ENCODE data around the gene BIN2.

The BIN2 gene

GRCh38 chr12:51323966-51324895 is at the start of gene BIN2:
BIN2 (minus strand) TSS chr12:51324174; CDS start chr12:51324102, 72 bp downstream.
- Mint-ChIP-seq H3K4me1 (ENCODE audit: low read depth) (peaks cover 85% of the 10 kb centered on the region), H3K27me3 (no peaks in the 10 kb centered on the region), H3K27ac (peak within 1 kb of the TSS; percentile 98), H3K4me3 (peak within 1 kb of the TSS; percentile 91), H3K9me3 (no peaks in the 10 kb centered on the region), H3K36me3 (ENCODE audit: low read depth) (peaks cover 21% of the 10 kb centered on the region)

DNA sequence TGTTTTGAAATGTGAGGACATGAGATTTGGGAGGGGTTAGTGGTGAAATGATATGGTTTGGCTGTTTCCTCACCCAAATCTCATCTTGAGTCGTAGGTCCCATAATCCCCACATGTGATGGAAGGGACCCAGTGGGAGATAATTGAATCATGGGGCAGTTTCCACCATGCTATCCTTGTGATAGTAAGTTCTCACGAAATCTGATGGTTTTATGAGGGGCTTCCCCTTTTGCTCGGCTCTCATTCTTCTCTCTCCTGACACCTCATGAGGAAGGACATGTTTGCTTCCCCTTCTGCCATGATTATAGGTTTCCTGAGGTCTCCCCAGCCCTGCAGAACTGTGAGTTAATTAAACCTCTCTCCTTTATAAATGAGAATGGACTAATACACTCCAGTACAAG is 49.2 kb upstream of the BIN2 start:
- Mint-ChIP-seq H3K27ac (peak overlapping the region; percentile 80), H3K4me3 (no peak overlapping the region), H3K9me3 (no peaks in the 10 kb centered on the region), H3K4me1 (ENCODE audit: low read depth) (peaks cover 62% of the 10 kb centered on the region), H3K36me3 (ENCODE audit: low read depth) (peaks cover 68% of the 10 kb centered on the region), H3K27me3 (no peaks in the 10 kb centered on the region)

DNA sequence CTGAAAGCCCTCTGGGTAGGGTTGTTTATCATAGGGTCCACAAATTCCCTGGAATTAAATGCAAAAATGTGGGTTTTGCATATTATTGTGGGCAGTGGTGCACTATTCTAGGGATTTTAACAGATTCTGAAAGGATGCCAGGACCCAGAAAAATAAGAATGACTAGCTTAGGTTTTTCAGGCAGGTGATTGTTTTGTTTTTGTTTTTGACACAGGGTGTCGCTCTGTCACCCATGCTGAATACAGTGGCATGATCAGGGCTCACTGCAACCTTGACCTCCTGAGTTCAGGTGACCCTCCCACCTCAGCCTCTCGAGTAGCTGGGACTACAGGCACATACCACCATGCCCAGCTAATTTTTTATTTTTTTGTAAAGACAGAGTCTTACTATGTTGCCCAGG is 48.0 kb upstream of the BIN2 start:
- Mint-ChIP-seq H3K27ac (no peak overlapping the region), H3K4me3 (no peak overlapping the region), H3K4me1 (ENCODE audit: low read depth) (peaks cover 71% of the 10 kb centered on the region), H3K36me3 (ENCODE audit: low read depth) (peaks cover 63% of the 10 kb centered on the region), H3K27me3 (no peaks in the 10 kb centered on the region), H3K9me3 (no peaks in the 10 kb centered on the region)

- Mint-ChIP-seq H3K4me1 (ENCODE audit: low read depth) (peaks cover 71% of the 10 kb centered on the region), H3K4me3 (no peak overlapping the region), H3K36me3 (ENCODE audit: low read depth) (peaks cover 59% of the 10 kb centered on the region), H3K27ac (peak overlapping the region; percentile 43), H3K9me3 (no peaks in the 10 kb centered on the region), H3K27me3 (no peaks in the 10 kb centered on the region)
These were observed 47.5 kb upstream of the BIN2 start for GRCh38 chr12:51371295-51371953.

- peaks cover 71% of the 10 kb centered on the region for H3K4me1 Mint-ChIP-seq (ENCODE audit: low read depth)
- H3K36me3 Mint-ChIP-seq (ENCODE audit: low read depth): peaks cover 58% of the 10 kb centered on the region
These were observed 46.7 kb upstream of the BIN2 start for GRCh38 chr12:51370667-51371066.

GRCh38 chr12:51369581-51369980 is 45.6 kb upstream of the BIN2 start:
- Mint-ChIP-seq H3K4me1 (ENCODE audit: low read depth) (peaks cover 68% of the 10 kb centered on the region), H3K9me3 (no peaks in the 10 kb centered on the region), H3K27ac (peak overlapping the region; percentile 91), H3K27me3 (no peaks in the 10 kb centered on the region), H3K36me3 (ENCODE audit: low read depth) (peaks cover 55% of the 10 kb centered on the region), H3K4me3 (peak overlapping the region; percentile 72)

More at GRCh38 chr12:51370667-51371066, 46.7 kb upstream of the BIN2 start:
- no peak overlapping the region for H3K4me3 Mint-ChIP-seq
- no peak overlapping the region for H3K27ac Mint-ChIP-seq
- H3K27me3 Mint-ChIP-seq: no peaks in the 10 kb centered on the region
- H3K9me3 Mint-ChIP-seq: no peaks in the 10 kb centered on the region

GRCh38 chr12:51368640-51369517 is 44.9 kb upstream of the BIN2 start:
- peak overlapping the region; percentile 91 for H3K27ac Mint-ChIP-seq
- H3K9me3 Mint-ChIP-seq: no peaks in the 10 kb centered on the region
- peaks cover 63% of the 10 kb centered on the region for H3K4me1 Mint-ChIP-seq (ENCODE audit: low read depth)
- no peaks in the 10 kb centered on the region for H3K27me3 Mint-ChIP-seq
- peak overlapping the region; percentile 72 for H3K4me3 Mint-ChIP-seq
- peaks cover 51% of the 10 kb centered on the region for H3K36me3 Mint-ChIP-seq (ENCODE audit: low read depth)

DNA sequence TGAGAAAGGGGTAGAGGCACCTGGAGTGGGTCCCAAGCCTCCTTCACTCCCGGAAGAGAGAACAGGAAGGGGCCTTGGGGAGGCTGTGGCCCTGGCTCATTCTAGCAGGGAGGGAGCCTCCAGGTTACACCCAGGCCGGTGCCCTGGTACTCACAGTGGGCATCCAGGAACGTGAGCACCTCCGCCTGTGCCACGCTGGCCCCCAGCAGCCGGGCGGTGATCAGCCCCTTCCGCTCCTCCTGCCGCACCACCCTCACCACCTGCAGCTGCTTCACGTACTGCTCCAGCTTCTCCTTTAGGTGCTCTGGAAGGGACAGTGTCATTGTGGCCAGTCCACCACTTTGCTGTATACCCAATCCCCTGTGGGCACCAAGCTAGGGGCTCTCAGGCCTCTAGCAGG is 41.3 kb upstream of the BIN2 start:
- no peak overlapping the region for H3K27ac Mint-ChIP-seq
- H3K4me3 Mint-ChIP-seq: no peak overlapping the region
- peaks cover 30% of the 10 kb centered on the region for H3K4me1 Mint-ChIP-seq (ENCODE audit: low read depth)
- H3K9me3 Mint-ChIP-seq: no peaks in the 10 kb centered on the region
- no peaks in the 10 kb centered on the region for H3K27me3 Mint-ChIP-seq
- H3K36me3 Mint-ChIP-seq (ENCODE audit: low read depth): peaks cover 37% of the 10 kb centered on the region

DNA sequence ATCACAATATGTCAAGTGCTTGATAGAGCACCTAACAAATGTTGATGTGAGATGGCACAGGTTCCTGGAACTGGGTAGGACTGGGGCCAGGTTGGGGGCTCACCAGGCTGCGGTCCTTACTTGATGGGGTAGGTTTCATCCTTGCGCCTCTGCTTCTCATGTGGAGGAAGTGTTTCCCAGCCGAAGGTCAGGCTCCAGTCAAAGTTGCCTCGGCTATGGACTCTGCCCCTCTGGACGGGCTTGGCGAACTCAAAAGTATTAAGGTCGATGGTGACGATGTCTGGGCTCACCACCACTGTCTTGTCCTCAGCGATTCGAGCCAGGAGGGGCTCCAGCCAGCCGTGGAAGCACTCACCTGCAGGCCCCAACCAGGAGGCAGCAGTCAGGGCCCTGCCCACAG is 40.0 kb upstream of the BIN2 start:
- Mint-ChIP-seq H3K27ac (no peak overlapping the region), H3K4me1 (ENCODE audit: low read depth) (peaks cover 17% of the 10 kb centered on the region), H3K4me3 (no peak overlapping the region), H3K27me3 (no peaks in the 10 kb centered on the region), H3K36me3 (ENCODE audit: low read depth) (peaks cover 44% of the 10 kb centered on the region), H3K9me3 (no peaks in the 10 kb centered on the region)

DNA sequence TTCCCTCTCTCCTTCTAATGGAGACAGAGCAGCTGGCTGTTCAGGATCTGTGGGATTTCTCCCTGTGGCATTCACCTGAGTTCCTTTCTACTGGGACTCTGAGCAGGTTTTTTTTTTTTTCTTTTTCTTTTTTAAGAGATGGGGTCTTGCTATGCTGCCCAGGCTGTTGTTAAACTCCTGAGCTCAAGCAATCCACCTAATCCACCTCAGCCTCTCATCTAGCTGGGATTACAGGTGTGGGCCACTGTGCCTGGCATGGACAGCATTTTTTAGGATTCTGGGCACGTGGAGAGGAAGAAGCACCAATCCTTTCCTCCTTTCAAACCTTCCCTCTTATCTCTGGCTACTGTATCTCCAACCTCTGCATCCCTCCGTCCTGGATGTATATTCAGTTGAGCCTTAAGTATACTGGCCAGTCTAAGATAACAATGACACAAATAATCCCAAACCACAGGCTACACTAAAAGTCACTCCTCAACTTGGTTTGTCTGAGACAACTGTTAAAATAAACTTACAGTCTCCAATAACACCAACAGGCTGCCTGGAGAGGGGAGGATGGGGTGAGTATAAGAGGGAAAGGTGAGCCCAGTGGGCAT is 38.9 kb upstream of the BIN2 start:
- Mint-ChIP-seq H3K36me3 (ENCODE audit: low read depth) (peaks cover 50% of the 10 kb centered on the region), H3K4me3 (no peak overlapping the region), H3K27ac (no peak overlapping the region), H3K4me1 (ENCODE audit: low read depth) (peaks cover 13% of the 10 kb centered on the region), H3K9me3 (no peaks in the 10 kb centered on the region), H3K27me3 (no peaks in the 10 kb centered on the region)

DNA sequence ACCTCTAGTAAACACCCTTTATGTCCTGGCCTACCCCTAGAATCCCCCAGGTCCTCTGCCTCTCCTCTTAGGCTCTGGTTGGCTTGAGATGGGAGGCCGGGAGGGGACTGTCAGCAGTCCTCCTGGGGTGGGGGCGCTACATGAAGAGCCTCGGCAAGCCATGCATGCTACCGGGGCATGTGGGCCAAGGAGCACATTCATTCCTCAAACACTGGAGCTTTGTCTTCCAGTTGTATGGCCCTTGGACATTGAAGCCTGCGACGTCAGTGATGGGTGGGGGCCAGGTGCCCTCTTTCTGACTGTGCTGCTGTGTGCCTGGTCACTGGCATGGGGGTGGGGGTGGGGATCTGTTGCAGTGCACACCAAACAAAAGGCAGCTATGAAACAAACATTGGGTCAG is 38.3 kb upstream of the BIN2 start:
- Mint-ChIP-seq H3K27me3 (no peaks in the 10 kb centered on the region), H3K9me3 (no peaks in the 10 kb centered on the region), H3K36me3 (ENCODE audit: low read depth) (peaks cover 50% of the 10 kb centered on the region), H3K4me3 (no peak overlapping the region), H3K4me1 (ENCODE audit: low read depth) (peaks cover 13% of the 10 kb centered on the region), H3K27ac (no peak overlapping the region)

GRCh38 chr12:51361161-51362016 is 37.4 kb upstream of the BIN2 start:
- Mint-ChIP-seq H3K27ac (no peak overlapping the region), H3K36me3 (ENCODE audit: low read depth) (peaks cover 57% of the 10 kb centered on the region), H3K4me3 (no peak overlapping the region), H3K4me1 (ENCODE audit: low read depth) (peaks cover 19% of the 10 kb centered on the region), H3K27me3 (no peaks in the 10 kb centered on the region), H3K9me3 (no peaks in the 10 kb centered on the region)

DNA sequence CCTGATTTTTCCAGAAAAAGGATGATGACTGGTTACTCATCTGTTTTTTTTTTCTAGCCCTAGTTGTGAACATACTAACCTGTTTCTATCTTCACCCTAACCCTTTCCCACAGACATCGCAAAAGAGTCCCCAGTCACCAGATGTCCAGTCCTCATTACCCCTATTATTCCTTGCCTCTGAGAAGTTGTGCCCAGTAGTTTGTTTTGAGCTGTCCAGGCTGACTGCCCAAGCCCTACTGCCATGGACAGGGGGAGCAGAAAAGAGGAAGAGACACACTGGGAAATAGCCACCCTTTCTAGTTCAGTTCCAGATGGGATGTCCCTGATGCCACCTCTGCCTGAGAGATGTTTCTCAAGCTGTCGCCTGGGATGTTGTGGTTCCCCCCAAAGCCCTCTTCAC is 36.3 kb upstream of the BIN2 start:
- H3K36me3 Mint-ChIP-seq (ENCODE audit: low read depth): peaks cover 60% of the 10 kb centered on the region
- no peaks in the 10 kb centered on the region for H3K9me3 Mint-ChIP-seq
- H3K4me3 Mint-ChIP-seq: no peak overlapping the region
- H3K4me1 Mint-ChIP-seq (ENCODE audit: low read depth): peaks cover 19% of the 10 kb centered on the region
- no peaks in the 10 kb centered on the region for H3K27me3 Mint-ChIP-seq
- H3K27ac Mint-ChIP-seq: no peak overlapping the region

- H3K27ac Mint-ChIP-seq: no peak overlapping the region
- H3K9me3 Mint-ChIP-seq: no peaks in the 10 kb centered on the region
- H3K36me3 Mint-ChIP-seq (ENCODE audit: low read depth): peaks cover 58% of the 10 kb centered on the region
- H3K27me3 Mint-ChIP-seq: no peaks in the 10 kb centered on the region
- peaks cover 19% of the 10 kb centered on the region for H3K4me1 Mint-ChIP-seq (ENCODE audit: low read depth)
- H3K4me3 Mint-ChIP-seq: no peak overlapping the region
These were observed 35.9 kb upstream of the BIN2 start for GRCh38 chr12:51359851-51360250.
